A549 (cell line): ENCODE results near the gene TEPSIN. TPM values are rescaled to one million over a fixed set of nuclear protein-coding genes. Genes with fewer than 3 reads are reported as not detected.

Experiments
- ATAC-seq, 2 experiments: fragments of 200-7000 bp in 1 of 2; fragments of >200 bp in 1 of 2; cut with Nextera tagmentation in 1 of 2; cut with Tn5 transposase in 1 of 2; 3 replicates each; pipeline versions ENCODE4 v1.8.0 to v1.9.1; 2018 to 2020; ENCODE audit warnings: mild to moderate bottlenecking in 1 of 2, moderate library complexity in 1 of 2
- CTCF ChIA-PET: fragments of 300-600 bp; sonication (Branson Sonifier 250); formaldehyde crosslinking; extraction: SDS; loops from one replicate; lab custom pipeline; 2021; ENCODE audit warnings: antibody characterized with exemption, inconsistent platforms; lab: Yijun Ruan, JAX
- POLR2A ChIA-PET: fragments of 350-600 bp; formaldehyde crosslinking; extraction: SDS; loops from one replicate; lab custom pipeline; 2021; ENCODE audit warnings: antibody characterized with exemption, inconsistent platforms; lab: Yijun Ruan, JAX
- DNase-seq, 2 experiments: peaks; one replicate each; pipeline versions ENCODE4 v3.0.0 to v3.0.0-alpha.2; 2011 to 2016; ENCODE audit warnings: low read depth in 1 of 2, low spot score in 1 of 2
- FAIRE-seq: peaks from 2 replicates; lab custom pipeline; 2011; peaks lifted over from hg19 to GRCh38; lab: Jason Lieb, UNC
- H3K27ac ChIP-seq, 2 experiments: fragments of >200 bp; sonication (Bioruptor Twin); formaldehyde crosslinking; 3 replicates each; pipeline ENCODE4 v1.5.1; 2016 to 2017
- H3K4me1 ChIP-seq: fragments of >200 bp; sonication (Bioruptor Twin); formaldehyde crosslinking; 3 replicates; pipeline ENCODE4 v1.6.1; 2016
- H3K4me2 ChIP-seq: fragments of >200 bp; sonication (Bioruptor Twin); formaldehyde crosslinking; 3 replicates; pipeline ENCODE4 v1.6.1; 2016
- H3K4me3 ChIP-seq: fragments of >200 bp; sonication (Bioruptor Twin); formaldehyde crosslinking; 3 replicates; pipeline ENCODE4 v1.5.1; 2016
- H3K9me3 ChIP-seq: fragments of >200 bp; sonication (Bioruptor Twin); formaldehyde crosslinking; 3 replicates; pipeline ENCODE4 v1.6.1; 2016
- BHLHE40 ChIP-seq: IDR thresholded peaks from 2 replicates; pipeline ENCODE4 v1.6.1; 2012; ENCODE audit warnings: low read depth, low read length, inconsistent platforms
- CBX8 ChIP-seq: fragments of 200-600 bp; sonication (generic); IDR thresholded peaks from 2 replicates; pipeline ENCODE4 v1.6.1; 2016
- CHD4 ChIP-seq: fragments of 200-600 bp; sonication (generic); IDR thresholded peaks from 2 replicates; pipeline ENCODE4 v1.6.1; 2016; ENCODE audit warnings: antibody characterized with exemption, mild to moderate bottlenecking, borderline replicate concordance
- CTCF ChIP-seq: fragments of >200 bp; sonication (Bioruptor Twin); formaldehyde crosslinking; IDR thresholded peaks from 3 replicates; pipeline ENCODE4 v1.5.1; 2016
- EP300 ChIP-seq, 2 experiments: fragments of >200 bp; sonication (Bioruptor Twin); formaldehyde crosslinking; IDR thresholded peaks; 2 replicates in 1 of 2; 3 replicates in 1 of 2; pipeline ENCODE4 v1.6.1; 2016 to 2017
- GATA3 ChIP-seq: IDR thresholded peaks from 2 replicates; pipeline ENCODE4 v1.6.1; 2012; ENCODE audit warnings: borderline replicate concordance
- HMGXB4 ChIP-seq: fragments of 250-450 bp; sonication (Bioruptor Pico); IDR thresholded peaks from 2 replicates; pipeline ENCODE4 v1.5.0; 2021; ENCODE audit warnings: mild to moderate bottlenecking, moderate library complexity, borderline replicate concordance
- HOXB13 ChIP-seq: fragments of 250-450 bp; sonication (Bioruptor Pico); IDR thresholded peaks from 2 replicates; pipeline ENCODE4 v1.5.0; 2020; ENCODE audit warnings: low read depth, mild to moderate bottlenecking, moderate library complexity
- HOXB5 ChIP-seq: fragments of 250-450 bp; sonication (Bioruptor Pico); IDR thresholded peaks from 2 replicates; pipeline ENCODE4 v1.5.0; 2020; ENCODE audit warnings: mild to moderate bottlenecking, moderate library complexity
- JUNB ChIP-seq: fragments of >200 bp; sonication (Bioruptor Twin); formaldehyde crosslinking; IDR thresholded peaks from 2 replicates; pipeline ENCODE4 v1.6.1; 2016
- KDM1A ChIP-seq: fragments of 200-600 bp; sonication (generic); IDR thresholded peaks from 2 replicates; pipeline ENCODE4 v1.6.1; 2016; ENCODE audit warnings: low read depth, mild to moderate bottlenecking
- MAFK ChIP-seq: fragments of 450-650 bp; IDR thresholded peaks from 2 replicates; pipeline ENCODE4 v1.6.1; 2014; ENCODE audit not compliant: partially characterized antibody
- MAX ChIP-seq: IDR thresholded peaks from 2 replicates; pipeline ENCODE4 v1.6.1; 2012
- MYC ChIP-seq: IDR thresholded peaks from 2 replicates; pipeline ENCODE4 v1.6.1; 2012; ENCODE audit warnings: mild to moderate bottlenecking, inconsistent platforms, low read length, improper control_type of control experiment, borderline replicate concordance
- POLR2AphosphoS2 ChIP-seq: conservative IDR thresholded peaks from 2 replicates; pipeline ENCODE4 v1.6.1; 2012; ENCODE audit warnings: low read length, improper control_type of control experiment, inconsistent platforms
- RAD21 ChIP-seq, 2 experiments: fragments of >200 bp in 1 of 2; sonication (Bioruptor Twin) in 1 of 2; formaldehyde crosslinking in 1 of 2; IDR thresholded peaks in 1 of 2; conservative IDR thresholded peaks in 1 of 2; 2 replicates in 1 of 2; 3 replicates in 1 of 2; pipeline ENCODE4 v1.6.1; 2012 to 2018; ENCODE audit warnings: inconsistent platforms in 1 of 2
- REST ChIP-seq: fragments of 200-600 bp; sonication (generic); IDR thresholded peaks from 2 replicates; pipeline ENCODE4 v1.6.1; 2016; ENCODE audit warnings: antibody characterized with exemption, mild to moderate bottlenecking, moderate library complexity
- RNF2 ChIP-seq: fragments of 200-600 bp; sonication (generic); IDR thresholded peaks from 2 replicates; pipeline ENCODE4 v1.6.1; 2016; ENCODE audit warnings: low read depth, mild to moderate bottlenecking, antibody characterized with exemption, moderate library complexity, borderline replicate concordance
- SMC3 ChIP-seq: fragments of >200 bp; sonication (Bioruptor Twin); formaldehyde crosslinking; IDR thresholded peaks from 3 replicates; pipeline ENCODE4 v1.6.1; 2018; ENCODE audit warnings: inconsistent platforms
- TFCP2L1 ChIP-seq: fragments of 250-450 bp; sonication (Bioruptor Pico); IDR thresholded peaks from 2 replicates; pipeline ENCODE4 v1.5.0; 2021; ENCODE audit warnings: mild to moderate bottlenecking
- ZC3H11A ChIP-seq: fragments of 450-650 bp; IDR thresholded peaks from 2 replicates; pipeline ENCODE4 v1.6.1; 2014; ENCODE audit warnings: antibody characterized with exemption, mild to moderate bottlenecking
- ZFP36 ChIP-seq: fragments of 450-650 bp; IDR thresholded peaks from 2 replicates; pipeline ENCODE4 v1.6.1; 2014; ENCODE audit warnings: borderline replicate concordance; ENCODE audit not compliant: partially characterized antibody
- ZNF302 ChIP-seq: fragments of 250-450 bp; sonication (Bioruptor Pico); IDR thresholded peaks from 2 replicates; pipeline ENCODE4 v1.9.0; 2021; ENCODE audit warnings: inconsistent platforms, mild to moderate bottlenecking, moderate library complexity
- ZSCAN20 ChIP-seq: fragments of 250-450 bp; sonication (Bioruptor Pico); IDR thresholded peaks from 2 replicates; pipeline ENCODE4 v1.8.0; 2022; ENCODE audit warnings: mild to moderate bottlenecking, moderate library complexity
- WGBS: methylation state at CpG from one replicate; pipeline ENCODE4 v1.1.6; 2017; ENCODE audit errors: missing lambda C conversion rate; 5-methylcytosine and 5-hydroxymethylcytosine counted together
- polyA plus RNA-seq, 4 experiments: library from polyadenylated mRNA; depleted of rRNA in 3 of 4; stranded (reverse); fragments of >200 nt; fragmentation: RNase III in 1 of 4; extraction: RNeasy Plus Mini Kit Qiagen cat#74134 plus additional on column Dnase treatment in 1 of 4; gene quantifications; 2 replicates in 3 of 4; 3 replicates in 1 of 4; pipeline ENCODE4 v1.2.3, GENCODE V29; 2011 to 2017

The TEPSIN gene
- polyA plus RNA-seq, 2 of the 4 experiments (the other 2 are of a cell fraction), result 12.5 to 31.3 TPM

- CTCF ChIA-PET, result interaction anchor here (1.2 to 15.4 kb wide), 4 partner anchors 24 to 155 kb away, joined by 3 to 129 read pairs (median 3); no protein-coding TSS in a partner anchor
- Histone ChIP-seq H3K4me1 (no peaks in the 10 kb centered on the region), H3K27ac (no peak overlapping the region), H3K4me3 (no peak overlapping the region)
- TF ChIP-seq MAFK, result peak; percentile 72
- TF ChIP-seq CTCF, result no peak
- no peak for TF ChIP-seq MAX
- no peak for TF ChIP-seq KDM1A
- TF ChIP-seq RNF2, result no peak
- no peak for TF ChIP-seq JUNB
- TF ChIP-seq, all 56 proteins: peak for 1
- WGBS, result 95% methylated on average over 37 of the region's 37 CpGs
- FAIRE-seq (no peak), DNase-seq (no peak), ATAC-seq (no peak)
- Histone ChIP-seq H3K4me2 (no peak overlapping the region), H3K9me3 (no peaks in the 10 kb centered on the region)
- POLR2A ChIA-PET, result no interaction called here
Measured at GRCh38 chr17:81285179-81285878, 46.5 kb upstream of the TEPSIN start.

- no peak for TF ChIP-seq RAD21 (conservative IDR thresholded peaks at IDR 0.05 in 1 of 2, IDR thresholded peaks at IDR 0.05 in 1 of 2)
- TF ChIP-seq HMGXB4, result no peak
- no peak for TF ChIP-seq HOXB13 (CRISPR knock-in tag)
- no peak for TF ChIP-seq SMC3
- TF ChIP-seq HOXB5 (CRISPR knock-in tag), result no peak
- TF ChIP-seq ZFP36, result no peak
- Histone ChIP-seq H3K4me1 (no peaks in the 10 kb centered on the region), H3K4me2 (no peak overlapping the region), H3K4me3 (no peak overlapping the region), H3K27ac (no peak overlapping the region), H3K9me3 (no peaks in the 10 kb centered on the region)
- FAIRE-seq, result no peak
- WGBS, result 95% methylated on average over 14 of the region's 16 CpGs
- no peak for DNase-seq
- POLR2A ChIA-PET, result no interaction called here
- CTCF ChIA-PET, result interaction anchor here (0.6 to 15.4 kb wide), 6 partner anchors 8 to 267 kb away, joined by 3 to 129 read pairs (median 4); no protein-coding TSS in a partner anchor
- ATAC-seq, result peak in 1 of 2 experiments; percentile 12; a peak in 1 of 6 replicates
Measured at GRCh38 chr17:81282876-81283275, 44.0 kb upstream of the TEPSIN start.

GRCh38 chr17:81282141-81282540 lies 43.3 kb upstream of the TEPSIN start:
- no peak overlapping the region for H3K4me2 ChIP-seq
- H3K27ac ChIP-seq, result no peak overlapping the region
- ChIA-PET CTCF (interaction anchor here (0.7 to 15.4 kb wide), 4 partner anchors 9 to 319 kb away, joined by 3 to 129 read pairs (median 12); no protein-coding TSS in a partner anchor), POLR2A (no interaction called here)
- DNase-seq (no peak), ATAC-seq (no peak), FAIRE-seq (no peak)
- no peaks in the 10 kb centered on the region for H3K4me1 ChIP-seq
- WGBS, result 97% methylated on average over 33 of the region's 33 CpGs
- H3K4me3 ChIP-seq, result no peak overlapping the region
- H3K9me3 ChIP-seq, result no peaks in the 10 kb centered on the region
- TF ChIP-seq EP300 (IDR thresholded peaks at IDR 0.05) (no peak), POLR2AphosphoS2 (no peak), REST (no peak), CTCF (no peak), GATA3 (no peak), BHLHE40 (no peak), CBX8 (no peak), ZC3H11A (no peak), CHD4 (no peak), TFCP2L1 (no peak), ZNF302 (no peak), ZSCAN20 (CRISPR knock-in tag) (no peak), MYC (no peak)
